ENCODE measurements around the gene SMARCA1. TPM values are rescaled to one million over a fixed set of nuclear protein-coding genes. Genes with fewer than 3 reads are reported as not detected.

SMARCA1 gene
- total and polyA plus RNA-seq, 2 of the 13 experiments (the other 11 are each of a cell fraction or from before 2014, with no cell fraction given) = 97.7 to 145 TPM

GRCh38 chrX:129510331-129510730, 13.0 kb downstream of the SMARCA1 start (continued):
- TF ChIP-seq TERF1 (CRISPR knock-in tag; IDR thresholded peaks at IDR 0.05) (no peak), TEAD3 (CRISPR knock-in tag; optimal IDR thresholded peaks at IDR 0.05; ENCODE audit: borderline replicate concordance) (peak; percentile 96), ISL2 (CRISPR knock-in tag; IDR thresholded peaks at IDR 0.05) (no peak), ZNF143 (CRISPR knock-in tag; IDR thresholded peaks at IDR 0.05) (no peak), GATAD2A (CRISPR knock-in tag; IDR thresholded peaks at IDR 0.05) (peak; percentile 53), AKNA (CRISPR knock-in tag; IDR thresholded peaks at IDR 0.05; ENCODE audit: borderline replicate concordance) (no peak), ZFP36L1 (CRISPR knock-in tag; IDR thresholded peaks at IDR 0.05) (no peak), ARNT2 (CRISPR knock-in tag; IDR thresholded peaks at IDR 0.05; ENCODE audit: low read depth) (no peak), PAXIP1 (CRISPR knock-in tag; conservative IDR thresholded peaks at IDR 0.05) (peak; percentile 64), PHF5A (CRISPR knock-in tag; IDR thresholded peaks at IDR 0.05; ENCODE audit: low read depth, unreplicated experiment) (no peak), ARID5B (CRISPR knock-in tag; IDR thresholded peaks at IDR 0.05) (peak; percentile 65), BCL6 (CRISPR knock-in tag; IDR thresholded peaks at IDR 0.05) (0 out of 2 replicates have a peak, but pooled peaks have one; percentile 28), SOX5 (CRISPR knock-in tag; IDR thresholded peaks at IDR 0.05; ENCODE audit: borderline replicate concordance) (peak; percentile 57; the same call in 1 of the 2 replicates), MED1 (CRISPR knock-in tag; IDR thresholded peaks at IDR 0.05) (peak; percentile 55), RBAK (CRISPR knock-in tag; IDR thresholded peaks at IDR 0.05) (no peak), HMGA1 (CRISPR knock-in tag; conservative IDR thresholded peaks at IDR 0.05) (no peak), REXO4 (CRISPR knock-in tag; IDR thresholded peaks at IDR 0.05; ENCODE audit: borderline replicate concordance) (no peak), HOXA9 (CRISPR knock-in tag; IDR thresholded peaks at IDR 0.05; ENCODE audit: borderline replicate concordance) (no peak)
